COLO829 (cell line): ENCODE data around the gene OBSL1.

Source experiments
- DNase-seq: peaks from one replicate; pipeline ENCODE4 v3.0.0; 2012; ENCODE audit warnings: low spot score

Gene OBSL1

GRCh38 chr2:219530048-219530963 lies 41.0 kb downstream of the OBSL1 start:
- peak; percentile 84 for DNase-seq

DNA sequence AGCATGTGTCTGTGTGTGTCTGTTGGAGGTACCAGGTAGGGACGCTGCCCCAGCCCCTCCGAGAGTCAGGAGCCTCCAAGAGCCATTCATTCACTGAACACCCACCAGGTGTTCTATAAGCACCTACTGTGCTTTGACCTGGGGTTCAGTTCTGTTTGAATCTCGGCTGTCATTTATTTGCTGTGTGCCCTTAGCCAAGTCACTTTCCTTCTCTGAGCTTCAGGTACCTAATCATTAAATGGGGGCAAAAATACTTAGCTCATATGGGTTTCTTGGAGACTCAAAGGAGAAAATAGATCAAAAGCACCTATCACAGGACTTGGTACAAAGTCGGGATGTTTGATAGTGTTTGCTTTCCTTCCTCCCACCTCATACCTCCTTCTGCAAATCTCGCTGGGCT lies 43.9 kb downstream of the OBSL1 start:
- DNase-seq = no peak

- no peak for DNase-seq
Measured at GRCh38 chr2:219527076-219527394, 44.3 kb downstream of the OBSL1 start.

- no peak for DNase-seq
Measured at GRCh38 chr2:219526320-219527075, 44.8 kb downstream of the OBSL1 start.

GRCh38 chr2:219525533-219526232 lies 45.7 kb downstream of the OBSL1 start:
- DNase-seq = no peak

DNA sequence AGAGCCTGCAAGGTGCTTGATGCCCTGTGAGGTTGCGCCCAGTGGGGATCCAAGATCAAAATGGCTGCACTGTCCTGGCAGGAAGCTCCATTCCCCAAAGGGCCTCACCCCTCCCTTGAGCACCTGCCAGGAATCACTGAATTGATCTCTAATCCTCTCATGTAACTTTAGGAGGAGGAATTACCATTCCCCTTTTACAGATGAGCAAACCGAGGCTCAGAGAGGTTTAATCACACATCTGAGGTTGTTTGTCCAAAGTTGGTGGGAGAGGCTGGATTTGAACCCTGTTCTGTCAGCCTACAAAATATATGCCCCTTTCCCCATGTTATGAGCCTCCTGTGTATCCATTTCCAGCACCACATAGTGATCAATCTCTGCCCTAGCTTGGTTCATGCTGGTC lies 46.5 kb downstream of the OBSL1 start:
- DNase-seq = no peak

DNA sequence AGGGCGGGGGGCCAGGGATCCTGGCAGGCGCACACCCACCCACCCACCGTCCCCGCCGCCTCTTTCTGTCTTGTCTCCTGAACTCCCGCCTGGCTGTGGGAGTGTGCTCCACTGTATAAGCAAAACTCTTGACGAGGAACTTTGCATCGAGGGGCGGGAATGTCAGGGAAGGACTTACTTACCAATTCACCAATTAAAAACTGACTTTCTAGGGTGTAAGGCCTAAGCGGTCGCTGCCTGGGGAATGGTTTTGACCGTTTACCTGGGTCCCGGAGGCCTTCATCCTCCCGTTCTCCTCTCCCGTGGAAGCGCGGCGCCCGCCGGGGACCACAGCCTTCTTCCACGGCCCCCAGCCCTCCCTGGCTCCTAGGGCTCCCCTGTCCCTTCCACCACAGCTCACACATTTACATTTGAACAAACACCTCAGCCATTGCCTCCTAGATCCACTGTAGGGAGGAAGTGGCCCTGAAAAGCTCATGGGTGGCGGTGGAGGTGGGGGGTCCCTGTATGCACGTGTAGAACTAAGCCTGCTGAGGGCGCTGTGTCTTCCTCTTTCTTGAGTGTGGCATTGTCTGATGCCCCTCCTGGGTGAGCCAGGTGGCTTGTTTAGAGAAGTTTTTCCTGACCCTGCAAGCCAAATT lies 48.2 kb downstream of the OBSL1 start:
- DNase-seq = no peak

GRCh38 chr2:219522111-219523030 lies 49.0 kb downstream of the OBSL1 start:
- no peak for DNase-seq

- DNase-seq = peak; percentile 94
Measured at GRCh38 chr2:219521066-219521880, 50.1 kb downstream of the OBSL1 start.

DNA sequence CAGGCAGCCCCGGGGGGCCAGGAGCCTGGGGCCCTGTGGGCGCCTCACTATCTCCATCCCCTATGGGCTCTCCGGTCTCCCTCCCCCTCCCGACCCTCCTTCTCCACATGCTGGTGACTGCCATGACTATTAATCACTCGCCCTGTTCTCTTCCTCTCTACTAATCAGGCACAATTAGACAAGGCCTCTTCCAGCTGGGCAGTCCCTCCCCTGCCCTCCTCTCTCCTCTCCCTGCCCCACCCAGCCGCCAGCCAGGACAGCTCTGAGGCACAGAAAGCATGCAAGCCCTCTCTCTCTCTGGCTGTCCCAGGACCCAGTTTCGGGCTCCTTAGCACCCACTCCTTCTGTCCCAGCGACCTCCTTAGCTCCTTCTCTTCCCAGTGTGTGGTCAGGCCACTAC lies 51.3 kb downstream of the OBSL1 start:
- no peak for DNase-seq

GRCh38 chr2:219519526-219519916 lies 51.8 kb downstream of the OBSL1 start:
- DNase-seq = no peak

DNA sequence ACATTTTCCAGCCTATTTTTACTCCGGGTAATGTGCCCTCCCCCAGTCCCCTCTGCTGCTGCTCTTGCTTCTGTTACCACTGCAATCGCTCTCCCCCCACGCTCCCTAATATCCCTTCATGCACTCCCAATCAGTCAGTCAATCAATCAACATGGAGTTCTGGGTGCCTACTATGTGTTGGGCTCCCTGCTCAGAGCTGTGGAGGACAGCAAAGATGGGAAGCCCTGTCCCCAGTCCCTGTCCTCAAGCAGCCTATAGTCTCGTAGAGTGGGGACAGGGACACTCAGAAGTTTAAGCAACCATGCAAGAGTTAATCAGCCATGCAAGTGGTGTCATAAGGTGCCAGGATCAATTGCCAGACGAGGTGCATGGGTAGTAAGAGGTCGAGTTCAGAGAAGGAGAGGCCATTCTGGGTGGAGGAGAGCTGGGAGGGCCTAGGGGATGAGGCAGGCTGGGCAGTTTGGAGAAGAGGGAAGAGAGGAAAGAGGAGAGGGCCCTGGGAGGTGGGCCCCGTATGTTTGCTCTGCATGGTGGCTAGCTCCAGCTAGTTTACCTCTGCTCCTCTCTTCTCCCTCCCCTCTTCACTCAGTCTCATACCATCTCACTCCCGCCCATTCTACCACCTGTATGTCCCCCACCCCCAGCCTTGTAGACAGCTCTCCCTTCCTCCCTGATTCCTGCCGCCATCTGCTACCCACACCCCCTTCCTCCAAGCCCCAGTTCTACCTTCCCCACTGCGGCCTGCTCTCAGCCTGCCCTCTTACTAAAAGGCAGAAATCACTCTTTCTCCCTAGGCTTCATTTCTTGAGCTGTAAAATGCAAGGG lies 53.2 kb downstream of the OBSL1 start:
- DNase-seq = no peak

DNA sequence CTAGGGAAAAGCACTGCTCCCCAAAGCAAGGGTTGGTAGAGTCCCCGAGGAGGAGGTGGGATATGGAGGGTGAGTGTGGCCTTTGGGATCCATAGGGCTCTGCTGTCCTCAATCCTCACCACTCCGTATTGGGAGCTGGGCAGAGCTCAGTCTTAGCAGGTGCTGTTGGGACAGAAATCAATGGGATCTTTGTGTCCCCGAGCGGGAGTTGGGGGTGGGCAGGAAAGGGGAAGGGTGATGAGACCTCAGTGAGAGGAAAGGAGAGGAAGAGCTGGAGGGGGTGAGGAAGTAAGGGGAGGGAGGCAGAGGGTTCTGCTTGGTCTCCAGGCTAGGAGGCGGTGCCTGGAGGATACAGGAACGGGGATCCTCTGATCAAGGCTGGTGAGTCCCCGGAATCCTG lies 54.5 kb downstream of the OBSL1 start:
- no peak for DNase-seq

DNA sequence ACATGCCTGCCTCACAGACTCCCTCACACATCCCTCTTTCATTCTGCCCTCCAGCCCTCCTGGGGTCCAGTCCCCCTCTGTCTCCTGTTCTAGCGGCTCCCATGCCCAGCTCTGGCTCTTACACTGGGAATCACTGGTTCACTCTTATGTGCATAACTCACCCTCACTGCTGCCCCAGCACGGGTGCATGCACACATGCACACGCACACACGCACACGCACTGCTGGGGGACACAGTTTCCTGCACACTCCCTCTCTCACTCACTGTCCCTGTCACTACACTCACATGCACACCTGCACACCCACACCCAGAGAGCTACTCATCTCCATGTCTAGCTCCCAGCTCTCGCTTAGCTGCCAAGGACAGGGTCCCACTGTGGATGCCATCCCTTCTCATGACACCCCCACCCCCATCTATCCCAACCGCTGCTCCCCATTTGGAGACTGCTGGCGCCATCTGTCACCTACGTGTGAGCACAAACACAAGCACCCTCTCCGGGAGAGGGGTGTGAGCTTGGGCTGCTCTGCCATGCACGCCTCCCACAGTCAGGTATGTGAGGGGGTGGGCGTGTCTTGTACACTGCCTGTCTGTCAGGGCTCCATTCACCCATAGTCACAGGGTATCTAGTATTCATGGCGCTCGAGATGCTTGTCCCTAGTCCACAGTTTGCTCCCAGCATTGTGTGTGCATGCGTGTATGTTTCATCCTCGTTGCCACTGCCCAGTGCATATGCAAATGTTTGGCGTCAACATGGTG lies 55.3 kb downstream of the OBSL1 start:
- no peak for DNase-seq

DNA sequence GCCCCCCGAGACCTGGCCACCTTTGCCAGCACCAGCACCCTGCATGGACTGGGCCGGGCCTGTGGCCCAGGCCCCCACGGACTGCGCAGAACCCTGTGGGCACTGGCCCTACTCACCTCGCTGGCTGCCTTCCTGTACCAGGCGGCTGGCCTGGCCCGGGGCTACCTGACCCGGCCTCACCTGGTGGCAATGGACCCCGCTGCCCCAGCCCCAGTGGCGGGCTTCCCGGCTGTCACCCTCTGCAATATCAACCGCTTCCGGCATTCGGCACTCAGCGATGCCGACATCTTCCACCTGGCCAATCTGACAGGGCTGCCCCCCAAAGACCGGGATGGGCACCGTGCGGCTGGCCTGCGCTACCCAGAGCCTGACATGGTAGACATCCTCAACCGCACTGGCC lies 56.5 kb downstream of the OBSL1 start:
- no peak for DNase-seq

DNA sequence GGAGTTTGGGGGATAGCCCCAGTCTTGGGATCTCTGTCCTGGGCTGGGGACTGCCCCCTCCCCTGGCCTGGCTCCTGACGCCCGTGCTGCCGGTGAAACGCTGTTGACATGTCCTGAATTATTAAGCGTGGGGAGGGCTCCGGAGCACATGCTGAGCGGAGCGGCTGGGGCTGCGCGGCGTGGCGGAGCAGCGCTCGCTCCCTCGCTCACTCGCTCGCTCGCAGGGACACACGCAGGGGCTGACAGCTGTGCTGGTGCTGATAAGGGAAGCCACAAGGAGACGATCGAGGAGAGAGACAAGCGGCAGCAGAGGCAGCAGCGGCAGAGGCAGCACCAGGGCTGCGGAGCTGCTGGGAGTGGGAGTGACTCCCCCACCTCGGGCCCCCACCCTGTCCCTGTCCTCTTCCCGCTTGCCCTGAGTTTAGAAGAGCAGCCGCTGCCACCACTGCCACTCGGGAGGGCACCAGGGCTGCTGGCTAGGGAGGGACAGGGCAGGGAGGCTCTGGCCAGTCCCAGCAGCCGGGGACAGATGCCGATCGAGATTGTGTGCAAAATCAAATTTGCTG lies 57.1 kb downstream of the OBSL1 start, which contains the start of gene ASIC4:
Gene ASIC4 (plus strand): TSS at position 287 of the 566 bp plus-strand sequence. CDS start 243 bp downstream, at position 530.
- DNase-seq = no peak

GRCh38 chr2:219513787-219514186 lies 57.6 kb downstream of the OBSL1 start:
- DNase-seq = no peak

- DNase-seq = no peak
Measured at GRCh38 chr2:219512524-219513216, 58.7 kb downstream of the OBSL1 start.
